ENCODE data around the gene SLX4IP.

SLX4IP gene

DNA sequence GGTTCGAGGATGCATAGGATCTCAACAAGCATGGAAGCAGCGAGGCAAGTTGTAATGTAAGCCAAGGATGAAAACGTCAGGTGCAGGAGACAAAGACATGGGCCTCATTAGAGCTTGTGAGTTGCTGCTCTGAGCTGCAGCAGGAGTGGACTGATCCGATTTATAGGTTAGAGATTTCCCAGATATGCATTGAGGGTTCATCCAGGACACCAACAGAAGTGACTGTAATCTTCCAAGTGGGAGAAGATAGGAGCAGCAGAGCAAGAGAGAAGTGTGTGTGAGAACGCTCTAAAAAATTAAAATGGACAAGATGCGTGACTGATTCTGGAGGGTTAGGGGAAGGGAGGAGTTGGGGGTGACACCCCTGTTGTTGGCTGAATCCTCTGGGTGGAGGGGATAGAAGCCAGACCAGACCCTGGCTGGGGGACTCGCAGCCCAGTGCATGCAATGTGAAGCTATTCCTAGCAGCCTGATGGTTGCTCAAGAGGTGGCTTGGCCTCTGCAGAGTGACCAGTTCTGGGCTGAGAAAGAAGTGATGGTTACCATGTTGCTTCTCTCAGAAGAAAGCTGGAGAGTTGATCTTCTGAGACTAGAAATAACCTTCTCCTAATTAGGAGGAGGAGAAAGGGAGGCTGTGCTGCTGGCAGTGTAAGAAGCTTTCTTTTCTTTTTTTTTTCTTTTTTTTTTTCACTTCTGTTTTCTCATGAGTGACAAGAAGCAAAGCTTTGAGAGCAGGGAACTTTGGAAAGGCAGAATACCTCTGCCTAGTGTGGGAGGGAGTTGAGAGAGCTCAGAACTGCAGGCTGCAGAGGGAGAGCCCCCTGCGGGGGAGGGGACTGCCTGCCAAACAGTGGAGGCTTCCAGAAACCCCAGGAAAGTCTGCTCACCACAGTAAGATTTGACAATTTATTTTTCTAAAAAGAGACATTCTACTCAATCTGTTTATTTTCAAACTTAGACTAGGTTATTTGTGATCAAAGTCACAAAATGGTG is 116.9 kb downstream of the SLX4IP start:
- no peak for DNase-seq

DNA sequence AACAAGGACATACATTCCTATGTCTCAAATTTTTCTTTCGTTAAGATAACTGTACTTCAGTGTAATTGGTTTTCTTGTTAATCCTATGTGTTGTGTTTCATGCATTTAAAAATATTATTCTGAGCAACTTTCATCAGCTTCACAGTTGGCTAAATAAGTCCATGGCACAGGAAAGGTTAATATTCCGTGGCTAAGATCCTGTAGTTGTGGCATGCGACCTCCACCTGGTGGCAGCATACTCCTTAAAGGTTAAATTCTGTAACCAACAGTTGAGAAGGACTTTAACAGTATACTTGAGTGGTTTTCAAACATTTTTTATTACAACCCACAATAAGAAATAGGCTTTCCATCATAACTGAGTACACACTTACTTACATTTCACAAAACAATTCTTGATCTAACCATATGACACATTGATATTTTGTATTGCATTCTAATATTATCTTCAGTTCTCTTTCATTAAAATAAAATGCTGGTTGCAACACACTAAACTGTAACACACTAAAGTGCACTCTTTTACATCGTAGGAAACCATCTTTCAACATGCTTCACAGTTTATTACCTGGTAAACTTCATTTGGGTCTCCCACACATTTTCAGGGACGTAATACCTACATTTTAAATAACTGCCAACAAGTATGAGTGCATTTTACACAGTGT is 118.3 kb downstream of the SLX4IP start:
- DNase-seq: peak; percentile 82

DNA sequence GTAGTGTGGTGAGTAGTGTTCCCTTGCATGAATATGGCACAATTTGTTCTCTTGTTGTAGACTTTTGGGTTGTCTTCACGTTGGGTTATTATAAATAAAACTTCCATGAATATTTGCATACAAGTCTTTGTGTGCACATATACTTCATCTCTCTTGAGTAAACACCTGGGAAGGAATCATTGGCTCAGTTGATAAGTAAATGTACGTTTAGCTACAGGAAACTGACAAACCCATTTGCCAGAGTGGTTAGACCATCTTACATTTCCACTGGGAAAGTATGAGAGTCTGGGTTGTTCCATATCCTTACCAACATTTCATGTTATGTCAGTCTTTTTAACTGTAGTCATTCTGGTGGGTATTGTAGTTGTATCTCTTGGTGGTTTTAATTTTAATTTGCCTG is 119.2 kb downstream of the SLX4IP start:
- no peak for DNase-seq

- DNase-seq: no peak
Measured at GRCh38 chr20:10555393-10555792, 120.3 kb downstream of the SLX4IP start.

GRCh38 chr20:10555865-10556308 is 120.8 kb downstream of the SLX4IP start:
- DNase-seq: peak; percentile 93

DNA sequence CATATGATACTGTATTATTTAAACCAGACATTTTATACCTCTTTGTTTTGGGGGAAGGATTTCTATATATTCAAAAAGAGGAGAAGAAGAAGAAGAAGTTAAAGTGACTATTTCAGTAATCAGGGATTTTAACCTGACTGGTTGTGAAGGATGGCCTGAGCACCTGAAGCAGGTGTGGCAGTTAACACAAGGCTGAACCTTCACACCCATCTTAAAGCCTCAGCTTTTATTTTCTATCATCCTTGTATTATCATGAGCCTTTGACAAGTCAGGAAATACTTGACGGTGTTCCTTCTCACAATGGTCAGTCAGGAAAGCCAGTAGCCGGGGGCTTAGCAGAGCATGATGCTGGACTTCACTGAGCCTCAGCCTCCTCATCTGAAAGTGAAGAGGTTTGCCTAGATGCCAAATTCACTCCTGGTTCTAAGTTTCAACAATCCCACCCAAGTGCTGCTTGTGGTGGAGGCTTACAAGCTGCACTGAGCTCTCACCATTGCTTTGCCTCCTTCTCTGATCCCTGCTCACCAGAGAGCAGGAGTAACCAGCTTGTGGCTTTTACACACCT is 121.5 kb downstream of the SLX4IP start:
- DNase-seq: no peak

DNA sequence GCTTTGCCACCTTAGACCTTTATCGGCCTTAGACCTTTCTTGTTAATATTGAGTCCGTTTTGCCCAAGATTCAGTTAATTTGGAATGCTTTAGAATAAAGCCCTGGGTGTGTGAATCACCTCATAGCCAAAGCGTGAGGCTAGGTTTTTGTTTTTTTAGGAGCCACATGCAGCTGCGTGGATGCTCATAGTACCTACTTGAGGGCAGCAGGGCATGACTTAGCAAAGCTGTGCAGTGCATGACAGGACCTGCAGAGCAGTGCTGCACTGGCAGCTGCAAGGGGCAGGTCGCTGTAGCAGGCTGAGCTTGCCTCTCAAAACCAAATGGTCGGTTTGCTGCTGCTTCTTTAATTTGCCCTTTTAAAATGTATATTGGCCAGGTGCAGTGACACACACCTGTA is 122.6 kb downstream of the SLX4IP start:
- DNase-seq: peak; percentile 58

DNA sequence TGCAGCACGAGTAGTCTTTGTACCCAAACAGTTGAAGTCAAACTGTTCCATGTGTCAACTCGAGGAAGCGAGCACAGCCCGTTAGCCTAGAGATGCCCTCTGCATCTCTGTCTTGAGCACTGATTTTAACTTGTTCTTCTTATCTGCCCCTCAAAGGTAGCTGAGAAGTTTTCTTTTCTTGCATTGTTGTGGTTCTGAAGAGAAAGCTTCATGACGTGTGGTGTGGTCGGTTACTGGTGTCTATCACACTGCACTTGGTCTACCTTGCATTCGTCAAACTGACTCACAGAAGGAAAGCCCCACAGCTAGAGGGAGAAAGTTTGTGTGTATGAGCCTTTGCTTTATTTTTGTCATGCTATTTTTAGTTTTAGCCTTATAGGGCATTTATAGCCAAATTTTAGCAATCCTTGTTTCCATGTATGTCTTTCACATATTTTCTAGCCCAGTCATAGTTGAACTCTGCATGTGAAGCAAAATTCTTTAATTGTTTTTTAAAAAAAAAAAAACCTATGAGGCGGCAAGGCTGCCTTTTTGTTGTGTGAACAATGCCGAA is 123.6 kb downstream of the SLX4IP start:
- peak; percentile 99 for DNase-seq

- DNase-seq: no peak
Measured at GRCh38 chr20:10559266-10559665, 124.2 kb downstream of the SLX4IP start.

GRCh38 chr20:10560686-10561085 is 125.6 kb downstream of the SLX4IP start:
- peak; percentile 76 for DNase-seq

- DNase-seq: no peak
Measured at GRCh38 chr20:10561302-10561701, 126.2 kb downstream of the SLX4IP start.

- DNase-seq: no peak
Measured at GRCh38 chr20:10562899-10563298, 127.8 kb downstream of the SLX4IP start.

DNA sequence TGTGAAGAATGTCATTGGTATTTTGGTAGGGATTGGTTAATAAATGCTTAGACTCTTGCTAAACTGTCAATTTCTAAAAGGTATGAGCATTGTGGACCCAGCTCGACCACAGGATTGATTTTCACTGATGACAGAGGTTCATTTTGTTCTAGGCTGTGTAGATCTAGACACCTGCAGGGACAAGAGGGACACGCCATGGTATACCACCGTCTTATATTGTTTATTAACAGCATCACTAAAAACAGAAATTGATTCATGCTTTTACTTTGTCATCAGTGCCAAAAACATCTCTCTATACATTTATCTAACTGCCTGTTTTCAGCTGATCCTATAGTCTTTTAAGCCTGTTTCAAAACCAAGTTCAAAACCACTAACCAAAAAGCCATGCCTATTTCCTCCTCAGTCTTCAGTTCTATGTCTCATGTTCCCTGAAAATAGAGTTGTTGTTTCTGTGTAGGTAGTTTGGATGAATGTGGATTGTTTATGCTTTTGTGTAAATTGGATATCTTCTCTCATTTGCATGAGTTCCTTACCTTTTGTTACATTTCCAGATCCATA is 128.9 kb downstream of the SLX4IP start:
- DNase-seq: no peak

GRCh38 chr20:10565191-10565921 is 130.3 kb downstream of the SLX4IP start:
- DNase-seq: peak; percentile 61

DNA sequence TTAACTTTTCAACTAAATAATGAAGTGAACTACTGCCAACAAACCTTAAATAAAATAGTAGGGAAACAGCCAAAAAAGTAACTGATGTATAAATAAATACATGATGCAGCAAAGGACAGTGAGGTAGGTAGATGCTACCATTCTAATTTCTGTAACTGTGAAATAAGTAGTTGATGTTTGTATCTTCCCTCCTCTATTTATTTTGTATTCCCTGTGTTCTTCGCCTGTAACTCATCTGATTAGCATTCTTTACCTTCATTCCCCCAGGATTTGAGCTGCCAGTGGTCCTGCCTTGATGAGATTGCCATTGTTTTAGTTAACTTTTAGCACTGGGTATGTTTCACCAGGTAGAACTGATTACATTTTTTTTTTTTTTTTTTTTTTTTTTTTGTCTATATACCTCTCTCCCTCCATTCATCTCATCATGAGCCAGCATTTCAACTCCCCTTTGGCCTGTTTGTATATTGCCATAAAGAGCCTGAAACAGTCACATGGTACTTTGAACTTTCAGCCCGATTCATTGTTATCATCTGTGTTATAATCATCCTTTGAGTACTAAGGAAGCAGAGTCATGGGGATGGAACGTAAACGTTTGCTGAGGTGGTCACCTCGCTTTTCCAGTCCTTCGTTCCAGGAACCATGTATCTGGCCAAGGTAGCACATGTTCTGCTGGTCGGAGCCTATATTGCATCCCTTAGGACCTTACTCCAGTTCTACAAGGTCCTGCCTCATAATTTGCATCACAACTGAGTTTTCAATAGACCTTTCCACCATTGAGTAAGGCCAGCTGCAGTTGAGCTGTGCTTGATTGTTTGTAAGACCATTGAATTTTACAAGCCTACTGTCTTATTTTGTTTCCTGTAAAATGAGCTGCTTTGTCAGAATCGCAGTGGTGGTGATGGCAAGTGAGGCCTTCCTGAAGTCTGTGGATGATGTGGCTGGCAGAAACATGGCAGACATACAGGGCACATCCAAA is 131.1 kb downstream of the SLX4IP start:
- DNase-seq: no peak

DNA sequence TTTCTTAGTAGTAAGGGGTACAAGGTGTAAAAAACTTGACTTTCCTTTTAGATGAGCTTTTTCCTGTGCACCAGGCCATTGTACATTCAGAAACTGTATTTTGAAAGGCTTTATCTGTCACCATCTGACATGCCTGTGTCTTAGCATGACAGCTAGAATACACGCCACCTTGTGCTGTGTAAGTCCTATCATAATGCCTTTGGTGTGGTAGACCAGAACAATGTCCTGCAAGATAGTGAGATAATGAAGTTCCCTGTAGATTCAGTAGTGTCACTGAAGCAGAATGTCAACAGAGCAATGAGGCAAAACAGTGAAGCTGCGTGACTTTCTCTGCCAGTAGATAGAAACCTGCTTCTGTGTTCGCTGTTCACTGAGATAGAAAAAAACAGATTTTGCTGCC is 132.9 kb downstream of the SLX4IP start:
- DNase-seq: no peak

DNA sequence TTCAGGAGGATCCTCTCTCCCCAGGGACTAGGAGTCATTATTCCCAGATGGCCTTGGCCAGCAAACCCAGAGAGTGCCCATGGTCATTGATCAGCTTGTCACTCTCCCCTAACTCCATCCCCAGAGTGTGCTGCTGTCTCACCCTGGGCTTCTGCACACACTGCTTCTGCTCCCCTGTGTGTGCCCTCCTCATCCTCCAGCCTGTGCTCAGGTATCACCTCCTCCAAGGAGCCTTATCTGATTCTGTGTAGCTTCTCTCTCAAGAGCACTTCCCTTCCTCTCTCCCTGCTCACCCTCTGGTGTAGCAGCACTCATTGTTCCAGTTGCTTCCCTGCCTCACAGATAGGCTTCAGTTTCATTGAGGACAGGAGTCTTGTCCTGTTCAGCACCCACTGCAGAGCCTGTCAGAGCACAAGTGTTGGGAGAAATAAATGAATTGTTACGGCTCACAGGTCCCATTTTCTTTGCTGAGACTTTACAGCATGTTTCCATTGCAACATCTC is 136.3 kb downstream of the SLX4IP start:
- no peak for DNase-seq

GRCh38 chr20:10572853-10573252 is 137.7 kb downstream of the SLX4IP start:
- no peak for DNase-seq

DNA sequence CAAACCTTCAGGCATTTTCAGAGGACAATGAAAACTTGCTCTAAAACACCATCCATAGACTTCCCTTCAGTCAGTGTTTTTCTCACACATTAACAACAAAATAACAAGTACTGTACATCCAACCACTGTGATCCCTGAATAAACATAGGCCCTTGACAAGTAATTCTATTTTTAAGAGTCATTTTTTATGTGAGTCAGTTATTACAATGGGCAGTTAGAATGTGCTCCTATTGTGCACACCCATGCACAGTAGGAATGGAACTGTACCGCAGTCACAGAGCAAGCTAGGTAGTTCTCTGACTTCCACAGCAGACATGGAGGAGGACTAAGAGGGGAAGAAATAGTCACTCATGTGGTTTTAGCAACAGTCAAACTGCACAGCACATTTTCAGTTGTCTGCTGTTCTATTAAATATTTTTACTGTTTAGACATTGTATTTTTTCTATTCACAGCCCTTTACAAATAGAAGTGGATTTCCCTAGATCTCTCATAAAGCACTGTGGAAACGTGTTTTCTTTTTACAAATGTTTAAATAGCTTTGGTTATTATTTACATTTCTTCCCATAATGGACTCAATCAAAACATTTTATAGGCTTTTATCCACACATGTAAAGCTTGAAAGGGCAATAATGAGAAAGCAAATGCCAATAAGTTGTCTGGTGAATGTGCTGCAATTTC is 138.3 kb downstream of the SLX4IP start:
- DNase-seq: peak; percentile 90

DNA sequence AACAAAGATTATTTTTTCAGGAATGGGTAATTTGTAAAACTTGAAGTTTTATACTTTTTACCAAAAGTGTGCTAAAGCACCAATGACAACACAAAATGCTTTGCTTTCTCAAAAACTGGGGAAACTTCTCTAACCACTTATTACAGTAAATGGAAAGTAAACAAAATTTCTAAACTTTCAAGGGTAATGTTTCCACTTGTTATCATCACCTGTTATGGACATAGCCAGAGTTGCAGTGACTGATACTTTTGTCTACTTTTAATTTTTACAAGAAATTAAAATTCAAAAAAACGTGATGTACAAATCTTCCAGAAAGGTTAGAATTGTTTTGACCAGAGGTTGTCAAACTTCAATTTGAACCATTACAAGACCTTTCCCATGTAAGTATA is 138.8 kb downstream of the SLX4IP start:
- no peak for DNase-seq

Data from fibroblast of skin of back (primary cell).